SK-N-SH (cell line): ENCODE results near the gene TSC2.

Experiments
- EP300 ChIP-seq, 2 experiments: IDR thresholded peaks; 2 replicates each; pipeline versions ENCODE4 v1.4.0 to v1.6.1; 2012; ENCODE audit warnings: borderline replicate concordance in 1 of 2, low read depth in 1 of 2, low read length in 1 of 2
- EZH2phosphoT487 ChIP-seq: fragments of 200-600 bp; sonication (generic); IDR thresholded peaks from 2 replicates; pipeline ENCODE4 v1.6.1; 2017; ENCODE audit warnings: low read depth, mixed run types, mild to moderate bottlenecking, antibody characterized with exemption, moderate library complexity, borderline replicate concordance
- GABPA ChIP-seq: IDR thresholded peaks from 2 replicates; pipeline ENCODE4 v1.4.0; 2012; ENCODE audit warnings: low read depth, mild to moderate bottlenecking
- NRF1 ChIP-seq: IDR thresholded peaks from 2 replicates; pipeline ENCODE4 v1.6.1; 2012; ENCODE audit warnings: low read depth, mild to moderate bottlenecking, low read length
- SIN3A ChIP-seq: IDR thresholded peaks from 2 replicates; pipeline ENCODE4 v1.6.1; 2012; ENCODE audit warnings: low read depth, mild to moderate bottlenecking, low read length, moderate library complexity, borderline replicate concordance
- TAF1 ChIP-seq: IDR thresholded peaks from 2 replicates; pipeline ENCODE4 v1.6.1; 2012; ENCODE audit warnings: low read depth, mild to moderate bottlenecking, low read length, moderate library complexity, borderline replicate concordance
- TF ChIP-seq, protein P1 (sequence below): fragments of 150-350 bp; IDR thresholded peaks from 2 replicates; pipeline ENCODE4 v1.6.1; 2017; ENCODE audit warnings: antibody characterized with exemption, low read length, low read depth, borderline replicate concordance
- TF ChIP-seq, protein P2 (sequence below): fragments of 200-600 bp; sonication (generic); IDR thresholded peaks from 2 replicates; pipeline ENCODE4 v1.6.1; 2017; ENCODE audit warnings: antibody characterized with exemption, mild to moderate bottlenecking, moderate library complexity
- TF ChIP-seq, protein P3 (sequence below): IDR thresholded peaks from 2 replicates; pipeline ENCODE4 v1.4.0; 2012; ENCODE audit warnings: low read depth
- TF ChIP-seq, protein P4 (sequence below): IDR thresholded peaks from 2 replicates; pipeline ENCODE4; 2012
- TF ChIP-seq, protein P5 (sequence below): IDR thresholded peaks from 2 replicates; pipeline ENCODE4 v1.4.0; 2012; ENCODE audit warnings: low read depth, borderline replicate concordance
- TF ChIP-seq, protein P6 (sequence below): IDR thresholded peaks from 2 replicates; pipeline ENCODE4 v1.4.0; 2012; ENCODE audit warnings: low read depth, borderline replicate concordance

DNA sequence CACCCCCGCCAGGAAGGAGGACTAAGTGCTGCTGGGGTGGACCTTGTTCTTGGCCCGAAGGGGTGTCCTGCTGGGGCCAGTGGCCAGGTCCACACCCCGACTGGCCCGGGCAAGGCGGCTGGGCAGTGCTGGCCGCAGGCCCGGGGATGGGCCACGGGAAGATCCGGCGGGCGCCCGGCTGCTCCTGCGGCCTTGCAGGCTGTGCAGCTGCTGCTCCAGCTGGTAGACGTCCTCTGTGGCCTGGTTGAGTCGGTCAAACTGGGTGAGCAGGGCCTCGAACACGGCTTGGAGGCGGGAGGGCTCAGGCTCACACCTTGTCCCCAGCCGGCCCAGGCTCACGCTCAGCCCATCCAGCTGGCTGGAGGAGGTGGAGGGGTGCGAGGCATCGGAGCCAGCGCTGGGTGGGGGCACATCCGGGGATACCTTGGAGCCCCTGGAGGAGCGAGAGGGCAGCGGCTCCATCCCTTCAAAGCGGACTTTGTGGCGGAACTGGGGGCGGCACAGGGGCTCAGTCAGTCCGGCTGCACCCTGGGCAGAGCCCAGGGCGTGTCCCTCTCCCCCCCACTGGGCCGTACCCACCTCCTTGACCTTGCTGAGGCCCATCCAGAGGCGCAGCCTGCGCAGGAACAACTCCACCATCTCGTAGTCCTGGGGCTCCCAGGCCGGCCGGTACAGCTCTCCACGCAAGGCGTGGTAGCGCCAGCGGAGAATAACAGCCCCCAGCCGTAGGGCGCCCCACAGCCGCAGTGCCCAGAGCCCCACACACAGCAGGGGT, 42.1 kb downstream of the TSC2 start:
- TF ChIP-seq, protein P1, sequence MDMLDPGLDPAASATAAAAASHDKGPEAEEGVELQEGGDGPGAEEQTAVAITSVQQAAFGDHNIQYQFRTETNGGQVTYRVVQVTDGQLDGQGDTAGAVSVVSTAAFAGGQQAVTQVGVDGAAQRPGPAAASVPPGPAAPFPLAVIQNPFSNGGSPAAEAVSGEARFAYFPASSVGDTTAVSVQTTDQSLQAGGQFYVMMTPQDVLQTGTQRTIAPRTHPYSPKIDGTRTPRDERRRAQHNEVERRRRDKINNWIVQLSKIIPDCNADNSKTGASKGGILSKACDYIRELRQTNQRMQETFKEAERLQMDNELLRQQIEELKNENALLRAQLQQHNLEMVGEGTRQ = no peak
- TF ChIP-seq TAF1 (no peak), GABPA (no peak), SIN3A (no peak), EP300 (IDR thresholded peaks at IDR 0.05; ENCODE audit: borderline replicate concordance in 1 of 2, low read depth in 1 of 2, low read length in 1 of 2) (no peak), NRF1 (no peak), EZH2phosphoT487 (no peak)
- TF ChIP-seq, protein P2, sequence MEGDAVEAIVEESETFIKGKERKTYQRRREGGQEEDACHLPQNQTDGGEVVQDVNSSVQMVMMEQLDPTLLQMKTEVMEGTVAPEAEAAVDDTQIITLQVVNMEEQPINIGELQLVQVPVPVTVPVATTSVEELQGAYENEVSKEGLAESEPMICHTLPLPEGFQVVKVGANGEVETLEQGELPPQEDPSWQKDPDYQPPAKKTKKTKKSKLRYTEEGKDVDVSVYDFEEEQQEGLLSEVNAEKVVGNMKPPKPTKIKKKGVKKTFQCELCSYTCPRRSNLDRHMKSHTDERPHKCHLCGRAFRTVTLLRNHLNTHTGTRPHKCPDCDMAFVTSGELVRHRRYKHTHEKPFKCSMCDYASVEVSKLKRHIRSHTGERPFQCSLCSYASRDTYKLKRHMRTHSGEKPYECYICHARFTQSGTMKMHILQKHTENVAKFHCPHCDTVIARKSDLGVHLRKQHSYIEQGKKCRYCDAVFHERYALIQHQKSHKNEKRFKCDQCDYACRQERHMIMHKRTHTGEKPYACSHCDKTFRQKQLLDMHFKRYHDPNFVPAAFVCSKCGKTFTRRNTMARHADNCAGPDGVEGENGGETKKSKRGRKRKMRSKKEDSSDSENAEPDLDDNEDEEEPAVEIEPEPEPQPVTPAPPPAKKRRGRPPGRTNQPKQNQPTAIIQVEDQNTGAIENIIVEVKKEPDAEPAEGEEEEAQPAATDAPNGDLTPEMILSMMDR = no peak
- TF ChIP-seq, protein P3, sequence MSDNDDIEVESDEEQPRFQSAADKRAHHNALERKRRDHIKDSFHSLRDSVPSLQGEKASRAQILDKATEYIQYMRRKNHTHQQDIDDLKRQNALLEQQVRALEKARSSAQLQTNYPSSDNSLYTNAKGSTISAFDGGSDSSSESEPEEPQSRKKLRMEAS = no peak
- TF ChIP-seq, protein P4, sequence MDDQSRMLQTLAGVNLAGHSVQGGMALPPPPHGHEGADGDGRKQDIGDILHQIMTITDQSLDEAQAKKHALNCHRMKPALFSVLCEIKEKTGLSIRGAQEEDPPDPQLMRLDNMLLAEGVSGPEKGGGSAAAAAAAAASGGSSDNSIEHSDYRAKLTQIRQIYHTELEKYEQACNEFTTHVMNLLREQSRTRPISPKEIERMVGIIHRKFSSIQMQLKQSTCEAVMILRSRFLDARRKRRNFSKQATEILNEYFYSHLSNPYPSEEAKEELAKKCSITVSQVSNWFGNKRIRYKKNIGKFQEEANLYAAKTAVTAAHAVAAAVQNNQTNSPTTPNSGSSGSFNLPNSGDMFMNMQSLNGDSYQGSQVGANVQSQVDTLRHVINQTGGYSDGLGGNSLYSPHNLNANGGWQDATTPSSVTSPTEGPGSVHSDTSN = no peak
- TF ChIP-seq, protein P5, sequence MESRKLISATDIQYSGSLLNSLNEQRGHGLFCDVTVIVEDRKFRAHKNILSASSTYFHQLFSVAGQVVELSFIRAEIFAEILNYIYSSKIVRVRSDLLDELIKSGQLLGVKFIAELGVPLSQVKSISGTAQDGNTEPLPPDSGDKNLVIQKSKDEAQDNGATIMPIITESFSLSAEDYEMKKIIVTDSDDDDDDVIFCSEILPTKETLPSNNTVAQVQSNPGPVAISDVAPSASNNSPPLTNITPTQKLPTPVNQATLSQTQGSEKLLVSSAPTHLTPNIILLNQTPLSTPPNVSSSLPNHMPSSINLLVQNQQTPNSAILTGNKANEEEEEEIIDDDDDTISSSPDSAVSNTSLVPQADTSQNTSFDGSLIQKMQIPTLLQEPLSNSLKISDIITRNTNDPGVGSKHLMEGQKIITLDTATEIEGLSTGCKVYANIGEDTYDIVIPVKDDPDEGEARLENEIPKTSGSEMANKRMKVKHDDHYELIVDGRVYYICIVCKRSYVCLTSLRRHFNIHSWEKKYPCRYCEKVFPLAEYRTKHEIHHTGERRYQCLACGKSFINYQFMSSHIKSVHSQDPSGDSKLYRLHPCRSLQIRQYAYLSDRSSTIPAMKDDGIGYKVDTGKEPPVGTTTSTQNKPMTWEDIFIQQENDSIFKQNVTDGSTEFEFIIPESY = no peak
- TF ChIP-seq, protein P6, sequence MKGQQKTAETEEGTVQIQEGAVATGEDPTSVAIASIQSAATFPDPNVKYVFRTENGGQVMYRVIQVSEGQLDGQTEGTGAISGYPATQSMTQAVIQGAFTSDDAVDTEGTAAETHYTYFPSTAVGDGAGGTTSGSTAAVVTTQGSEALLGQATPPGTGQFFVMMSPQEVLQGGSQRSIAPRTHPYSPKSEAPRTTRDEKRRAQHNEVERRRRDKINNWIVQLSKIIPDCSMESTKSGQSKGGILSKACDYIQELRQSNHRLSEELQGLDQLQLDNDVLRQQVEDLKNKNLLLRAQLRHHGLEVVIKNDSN = no peak
